Raji (cell line): ENCODE measurements around the gene MACIR.

Source experiments
- POLR2A ChIP-seq: IDR thresholded peaks from 2 replicates; pipeline ENCODE4 v1.6.1; 2011; ENCODE audit warnings: low read depth, low read length, control low read depth; ENCODE audit not compliant: insufficient read depth

Gene MACIR

DNA sequence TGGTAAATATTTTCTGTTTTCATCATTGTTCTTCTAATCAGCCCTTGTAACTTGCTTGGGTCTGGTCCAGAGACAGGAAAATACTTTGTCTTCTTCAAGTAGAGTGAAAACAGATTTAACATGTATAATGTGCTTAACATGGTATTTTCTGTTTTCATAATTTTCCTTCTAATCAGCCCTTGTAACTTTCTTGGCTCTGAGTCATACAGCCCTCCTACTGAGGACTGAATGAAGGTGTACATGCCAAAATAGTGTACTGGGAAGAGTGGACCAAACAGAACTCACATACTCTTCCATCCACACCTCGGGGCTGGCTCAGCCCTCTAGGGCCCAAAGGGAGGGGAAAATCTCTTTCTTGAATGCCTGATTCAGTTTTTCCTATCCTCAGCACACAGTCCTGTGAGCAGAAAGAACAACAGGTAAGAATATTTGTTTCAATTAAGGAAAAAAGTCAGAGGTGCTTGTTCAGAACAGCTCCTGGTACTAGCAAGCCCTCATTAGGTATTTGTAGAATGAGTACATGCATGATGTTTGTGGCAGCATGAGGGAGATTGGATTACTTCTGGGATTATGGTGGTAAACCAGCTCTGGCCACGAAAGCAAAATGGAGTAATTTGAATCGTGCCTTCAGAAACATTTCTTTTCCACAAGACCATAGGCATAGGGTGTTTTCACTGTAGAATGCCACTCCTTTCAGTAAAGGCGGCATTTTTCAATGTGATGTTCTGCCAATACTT, 24.2 kb upstream of the MACIR start:
- TF ChIP-seq POLR2A: no peak

- TF ChIP-seq POLR2A: no peak
These were observed 22.7 kb upstream of the MACIR start for GRCh38 chr5:103235891-103236290.

- TF ChIP-seq POLR2A: no peak
These were observed 20.8 kb upstream of the MACIR start for GRCh38 chr5:103237778-103238177.

- TF ChIP-seq POLR2A: no peak
These were observed 14.9 kb upstream of the MACIR start for GRCh38 chr5:103243665-103244064.

- TF ChIP-seq POLR2A: no peak
These were observed 14.2 kb upstream of the MACIR start for GRCh38 chr5:103244398-103244797.

DNA sequence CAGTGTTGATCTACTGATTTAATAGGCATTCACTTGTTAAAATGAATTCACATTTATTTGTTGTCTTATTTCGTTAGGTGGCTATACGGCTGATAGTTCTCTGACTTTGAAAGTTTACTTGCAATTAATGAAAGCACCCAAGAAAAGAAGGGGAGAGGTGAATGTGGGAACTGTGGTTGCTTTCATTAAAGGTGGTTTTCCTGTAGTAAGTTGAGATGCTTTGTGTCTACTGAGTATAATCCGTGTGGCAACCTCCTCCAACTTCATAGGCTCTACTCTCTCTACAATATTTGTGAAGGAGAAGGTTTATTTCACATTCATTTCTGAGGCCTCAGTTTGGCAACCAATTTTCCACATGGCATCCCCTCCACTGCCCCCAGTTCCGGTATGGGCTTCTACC, 12.8 kb upstream of the MACIR start:
- TF ChIP-seq POLR2A: no peak

- no peak for TF ChIP-seq POLR2A
These were observed 11.4 kb upstream of the MACIR start for GRCh38 chr5:103247118-103247517.

DNA sequence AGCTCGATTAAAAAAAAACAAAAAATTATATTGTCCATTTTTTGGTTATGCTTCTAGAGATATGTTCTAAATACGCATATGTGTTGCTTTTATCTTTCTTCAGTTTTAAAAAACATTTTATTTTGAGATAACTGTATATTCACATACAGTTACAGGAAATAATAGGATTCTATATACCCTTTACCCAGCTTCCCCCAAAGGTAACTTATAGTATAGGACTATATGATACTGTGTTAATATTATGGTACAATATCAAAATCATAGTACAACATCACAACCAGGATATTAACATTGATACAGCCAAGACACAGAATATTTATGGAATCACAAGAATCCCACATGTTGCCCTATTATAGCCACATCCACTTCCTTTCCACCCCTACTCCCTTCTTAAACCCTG, 9.5 kb upstream of the MACIR start:
- TF ChIP-seq POLR2A: no peak

GRCh38 chr5:103254921-103255320, 3.6 kb upstream of the MACIR start:
- no peak for TF ChIP-seq POLR2A

DNA sequence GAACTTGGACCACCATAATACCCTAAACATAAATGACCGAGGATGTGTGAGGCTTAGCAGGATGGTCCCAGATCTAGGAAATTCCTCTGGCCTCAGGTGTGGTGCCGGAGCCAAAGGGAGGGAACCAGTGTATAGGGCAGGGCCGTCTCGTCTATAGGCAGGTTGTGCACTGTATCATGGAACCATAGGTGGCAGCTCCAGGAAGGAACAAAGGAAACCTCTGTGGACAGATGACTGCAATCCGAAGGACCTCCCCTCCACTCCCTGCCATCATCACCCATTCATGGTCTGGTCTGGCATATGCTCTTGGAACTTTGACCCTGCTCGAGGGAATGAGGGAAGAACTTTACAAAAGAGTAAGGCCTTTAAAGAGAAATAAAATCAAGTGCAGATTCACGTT, 2.9 kb upstream of the MACIR start:
- no peak for TF ChIP-seq POLR2A

- no peak for TF ChIP-seq POLR2A
These were observed 2.4 kb upstream of the MACIR start for GRCh38 chr5:103256178-103256577.

DNA sequence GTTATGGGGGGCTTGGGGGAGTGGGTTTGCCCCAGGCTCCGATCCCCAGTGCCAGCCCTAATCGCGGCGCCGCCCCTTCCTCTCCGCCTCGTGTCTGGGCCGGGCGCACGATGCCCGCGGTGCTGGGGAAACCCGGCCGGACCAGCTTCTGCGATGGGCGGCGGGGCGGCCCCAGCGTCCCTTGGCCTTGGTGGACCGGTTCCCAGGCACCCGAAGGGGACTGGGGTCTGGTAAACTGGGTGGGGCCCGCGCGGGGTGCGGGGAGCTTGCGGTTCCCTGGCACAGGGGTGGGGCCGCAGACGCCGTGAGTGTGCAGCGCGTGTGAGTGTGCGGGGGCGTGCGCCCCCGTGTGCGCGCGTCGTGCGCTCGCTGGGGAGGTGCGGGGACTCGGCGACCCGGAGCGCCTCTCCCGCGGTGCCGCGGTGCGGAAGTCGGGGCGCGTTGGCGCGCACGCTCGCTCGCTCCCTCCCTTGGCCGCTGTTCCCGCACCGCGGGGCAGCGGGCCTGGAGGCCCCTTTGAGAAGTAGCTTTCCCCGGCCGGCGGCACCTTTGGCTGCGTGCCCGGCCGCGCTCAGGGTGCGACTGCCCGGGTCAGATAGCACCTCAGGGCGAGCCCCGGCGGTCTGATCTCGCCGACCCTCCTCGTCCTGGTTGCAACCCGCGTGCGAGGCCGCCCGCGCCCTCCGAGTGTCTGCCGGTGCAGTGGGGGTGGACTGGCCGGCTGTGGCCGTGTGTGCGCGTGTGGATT, 568 bp downstream of the MACIR start:
- TF ChIP-seq POLR2A: no peak; the same call in 1 of the 2 replicates

DNA sequence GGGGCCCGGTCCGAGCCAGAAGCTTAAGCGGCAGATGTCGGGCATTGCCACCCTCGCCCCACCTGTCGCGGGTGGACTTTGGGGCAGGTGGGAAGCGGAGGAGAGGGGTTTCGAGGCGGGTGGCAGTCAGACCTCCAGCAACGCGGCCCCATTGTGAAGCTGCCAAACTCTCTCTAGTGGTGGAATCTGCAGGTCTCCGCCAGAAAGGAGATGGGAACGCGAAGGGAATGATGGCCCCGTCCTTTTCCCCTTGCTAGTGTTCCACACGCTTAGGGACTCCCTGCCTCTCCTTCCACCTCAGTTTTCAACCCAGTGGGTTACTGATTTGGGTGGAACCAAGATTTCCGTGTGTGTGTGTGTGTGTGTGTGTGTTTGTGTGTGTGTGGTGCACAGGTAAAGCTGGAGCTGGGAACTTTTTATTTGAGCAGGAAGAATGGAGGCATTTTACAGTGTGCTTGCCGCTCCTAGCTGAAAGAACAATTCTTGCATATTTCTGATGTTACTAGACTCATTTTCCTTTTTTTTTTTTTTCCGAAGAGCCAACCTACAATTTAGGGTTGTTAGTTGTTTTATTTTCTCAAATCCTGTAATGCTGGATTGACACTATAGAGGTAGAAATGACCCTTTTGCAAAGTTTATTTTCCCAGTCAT, 1.3 kb downstream of the MACIR start:
- TF ChIP-seq POLR2A: no peak

DNA sequence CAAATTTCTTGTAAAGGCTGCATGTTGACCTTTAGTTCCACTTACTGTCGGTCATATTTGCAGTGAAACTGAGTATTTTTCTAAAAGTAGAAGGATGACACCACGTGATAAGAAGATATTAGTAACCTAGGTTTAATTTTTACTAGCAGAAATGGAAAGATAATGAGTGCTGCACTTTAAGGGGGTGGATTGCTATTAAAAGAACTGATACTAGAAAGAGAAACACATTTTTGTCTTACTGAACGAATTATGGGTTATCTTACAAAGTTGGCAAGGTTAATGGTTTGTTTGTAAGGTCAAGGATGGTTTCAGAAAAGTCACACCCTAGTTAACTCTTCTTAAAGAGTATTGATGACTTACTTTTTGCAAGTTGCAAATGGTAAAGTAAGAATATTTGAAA, 2.4 kb downstream of the MACIR start:
- TF ChIP-seq POLR2A: no peak

- no peak for TF ChIP-seq POLR2A
These were observed 3.9 kb downstream of the MACIR start for GRCh38 chr5:103262422-103262871.

GRCh38 chr5:103263054-103263453, 4.5 kb downstream of the MACIR start:
- no peak for TF ChIP-seq POLR2A

DNA sequence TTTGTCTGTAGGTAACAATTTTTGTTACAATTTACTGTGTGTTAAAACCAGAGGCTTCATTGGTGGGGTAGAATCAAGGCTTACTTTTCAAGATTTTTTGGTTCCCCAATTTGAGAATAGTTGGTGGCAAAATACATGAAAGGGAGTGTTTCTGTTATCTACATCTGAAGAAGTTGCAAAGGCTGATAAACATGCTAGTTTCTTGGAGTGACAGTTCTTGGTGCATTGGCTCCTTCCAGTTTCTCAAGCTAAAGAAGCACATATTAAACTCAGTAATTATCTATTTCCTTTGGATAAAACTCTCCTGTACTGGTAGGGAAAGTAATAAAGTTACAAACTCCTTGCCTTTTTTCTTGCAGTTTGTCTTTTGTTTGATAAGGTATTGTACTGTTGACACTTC, 5.9 kb downstream of the MACIR start:
- no peak for TF ChIP-seq POLR2A

GRCh38 chr5:103270581-103270980, 12.0 kb downstream of the MACIR start:
- no peak for TF ChIP-seq POLR2A
